Vagina (tissue), 2 donors: ENCODE data around the gene LLCFC1. TPM values are rescaled to one million over a fixed set of nuclear protein-coding genes. Genes with fewer than 3 reads are reported as not detected.

ENCODE experiments used
- DNase-seq, 2 donors: peaks; one replicate each; pipeline ENCODE4 v3.0.0-alpha.2; 2017; ENCODE audit errors: extremely low spot score in 2 of 2
- H3K27ac ChIP-seq: fragments of 200-600 bp; sonication (generic); one replicate; pipeline ENCODE4 v1.5.1; 2019
- H3K27me3 ChIP-seq: fragments of 200-600 bp; sonication (generic); one replicate; pipeline ENCODE4 v1.5.1; 2019
- H3K36me3 ChIP-seq, 2 donors: fragments of 200-600 bp; sonication (generic); one replicate each; pipeline ENCODE4 v1.5.1; 2017 to 2019
- H3K4me1 ChIP-seq: fragments of 200-600 bp; sonication (generic); one replicate; pipeline ENCODE4 v1.5.1; 2019
- H3K4me3 ChIP-seq, 2 donors: fragments of 200-600 bp; sonication (generic); 1 replicate in 1 of 2; 2 replicates in 1 of 2; pipeline ENCODE4 v1.5.1; 2016 to 2019
- H3K9me3 ChIP-seq: fragments of 200-600 bp; sonication (generic); one replicate; pipeline ENCODE4 v1.5.1; 2019
- POLR2A ChIP-seq, 2 donors: fragments of 450-650 bp; IDR thresholded peaks; one replicate each; pipeline ENCODE4 v1.6.1; 2017; ENCODE audit warnings: antibody characterized with exemption in 2 of 2, mild to moderate bottlenecking in 2 of 2, moderate library complexity in 2 of 2
- POLR2AphosphoS5 ChIP-seq, 2 donors: sonication (generic); formaldehyde crosslinking; IDR thresholded peaks; one replicate each; pipeline ENCODE4 v1.9.0; 2017; ENCODE audit warnings: antibody characterized with exemption in 2 of 2, mild to moderate bottlenecking in 2 of 2, low read depth in 1 of 2; ENCODE audit not compliant: insufficient read depth in 1 of 2
- intact Hi-C: fragments of 100-400 bp; cut with DNase I; formaldehyde crosslinking; loops from one replicate; pipeline ENCODE4 v1.15.1; 2023
- total RNA-seq: library from RNA; depleted of rRNA; stranded (reverse); fragments of >200 nt; gene quantifications from one replicate; pipeline ENCODE4 v1.2.3, GENCODE V29; 2016
- TF ChIP-seq, protein P1 (sequence below), 3 experiments: fragments of 450-650 bp in 2 of 3; fragments of 200-600 bp in 1 of 3; sonication (generic) in 1 of 3; IDR thresholded peaks; one replicate each; pipeline ENCODE4 v1.5.1; 2017 to 2019; ENCODE audit warnings: antibody characterized with exemption in 3 of 3, mild to moderate bottlenecking in 2 of 3, moderate library complexity in 2 of 3

LLCFC1 gene
- total RNA-seq, 1 donor from 2014 or later: not detected

DNA sequence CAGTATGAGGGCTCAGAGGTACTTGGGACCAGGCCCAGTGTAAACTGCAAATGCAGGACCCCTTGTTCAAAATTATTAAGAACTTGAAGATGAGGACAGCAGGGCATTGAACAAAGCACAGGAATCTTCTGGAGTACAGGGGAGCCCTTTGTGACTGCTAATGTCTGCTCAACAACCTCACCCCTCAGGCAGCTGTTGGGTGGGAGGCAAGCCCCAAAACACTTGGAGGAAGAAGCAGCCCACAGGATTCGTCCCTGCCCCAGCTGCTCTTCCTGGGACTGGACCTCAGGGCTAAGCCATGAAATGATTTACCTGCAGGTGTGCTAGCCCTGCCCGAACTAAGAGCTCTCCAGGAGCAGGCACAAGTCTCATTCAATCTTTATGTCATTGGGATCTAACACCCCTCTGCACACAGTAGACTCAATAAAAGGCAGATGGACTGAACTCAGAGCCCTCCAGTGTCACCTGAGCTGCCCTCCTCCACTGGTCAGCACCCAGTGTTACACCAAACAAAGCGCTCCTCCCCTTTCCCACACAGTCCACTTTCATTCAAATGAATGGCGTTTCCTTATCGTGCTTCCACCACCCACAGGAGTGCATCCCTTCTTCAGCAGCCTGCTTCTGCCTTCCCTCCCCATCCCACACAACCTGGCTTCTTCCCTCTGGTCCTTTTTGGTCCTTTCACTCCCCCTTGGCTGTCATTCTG is 6.7 kb upstream of the LLCFC1 start:
- Histone ChIP-seq H3K27ac (no peak overlapping the region), H3K4me3 (no peak overlapping the region), H3K4me1 (no peaks in the 10 kb centered on the region), H3K36me3 (no peaks in the 10 kb centered on the region), H3K27me3 (no peaks in the 10 kb centered on the region), H3K9me3 (no peaks in the 10 kb centered on the region)
- intact Hi-C loops: no loop called here
- TF ChIP-seq, protein P1, sequence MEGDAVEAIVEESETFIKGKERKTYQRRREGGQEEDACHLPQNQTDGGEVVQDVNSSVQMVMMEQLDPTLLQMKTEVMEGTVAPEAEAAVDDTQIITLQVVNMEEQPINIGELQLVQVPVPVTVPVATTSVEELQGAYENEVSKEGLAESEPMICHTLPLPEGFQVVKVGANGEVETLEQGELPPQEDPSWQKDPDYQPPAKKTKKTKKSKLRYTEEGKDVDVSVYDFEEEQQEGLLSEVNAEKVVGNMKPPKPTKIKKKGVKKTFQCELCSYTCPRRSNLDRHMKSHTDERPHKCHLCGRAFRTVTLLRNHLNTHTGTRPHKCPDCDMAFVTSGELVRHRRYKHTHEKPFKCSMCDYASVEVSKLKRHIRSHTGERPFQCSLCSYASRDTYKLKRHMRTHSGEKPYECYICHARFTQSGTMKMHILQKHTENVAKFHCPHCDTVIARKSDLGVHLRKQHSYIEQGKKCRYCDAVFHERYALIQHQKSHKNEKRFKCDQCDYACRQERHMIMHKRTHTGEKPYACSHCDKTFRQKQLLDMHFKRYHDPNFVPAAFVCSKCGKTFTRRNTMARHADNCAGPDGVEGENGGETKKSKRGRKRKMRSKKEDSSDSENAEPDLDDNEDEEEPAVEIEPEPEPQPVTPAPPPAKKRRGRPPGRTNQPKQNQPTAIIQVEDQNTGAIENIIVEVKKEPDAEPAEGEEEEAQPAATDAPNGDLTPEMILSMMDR (IDR thresholded peaks at IDR 0.05): no peak
- TF ChIP-seq POLR2AphosphoS5 (IDR thresholded peaks at IDR 0.05; ENCODE audit: insufficient read depth in 1 of 2, low read depth in 1 of 2) (no peak), POLR2A (IDR thresholded peaks at IDR 0.05) (no peak)
- DNase-seq: peak in 1 of 2 donors; percentile 40

DNA sequence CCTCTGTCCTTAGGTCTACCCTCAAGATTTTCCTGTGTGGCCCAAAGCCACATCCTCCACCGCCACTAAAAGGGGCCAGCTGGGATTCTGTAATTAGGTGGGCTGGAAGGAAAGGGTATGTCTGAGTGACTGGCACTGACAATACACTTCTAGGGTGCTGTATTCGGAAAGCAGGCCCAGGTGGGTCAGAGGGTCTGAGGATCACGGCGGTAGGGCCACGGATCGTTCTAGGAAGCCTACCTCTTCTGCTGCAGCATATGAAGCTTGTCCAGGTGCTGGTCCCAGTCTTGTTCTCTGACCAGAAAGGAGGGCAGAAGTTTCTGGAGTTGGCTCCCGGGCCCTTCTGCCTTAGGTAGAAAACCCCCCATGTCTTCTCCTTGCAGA is 6.2 kb upstream of the LLCFC1 start:
- TF ChIP-seq POLR2AphosphoS5 (IDR thresholded peaks at IDR 0.05; ENCODE audit: insufficient read depth in 1 of 2, low read depth in 1 of 2): no peak
- no peak for TF ChIP-seq POLR2A (IDR thresholded peaks at IDR 0.05)
- TF ChIP-seq, protein P1 (IDR thresholded peaks at IDR 0.05): no peak
- Histone ChIP-seq H3K27ac (no peak overlapping the region), H3K4me3 (no peak overlapping the region), H3K27me3 (no peaks in the 10 kb centered on the region), H3K9me3 (no peaks in the 10 kb centered on the region), H3K36me3 (no peaks in the 10 kb centered on the region), H3K4me1 (no peaks in the 10 kb centered on the region)
- no peak for DNase-seq
- intact Hi-C loops: no loop called here

DNA sequence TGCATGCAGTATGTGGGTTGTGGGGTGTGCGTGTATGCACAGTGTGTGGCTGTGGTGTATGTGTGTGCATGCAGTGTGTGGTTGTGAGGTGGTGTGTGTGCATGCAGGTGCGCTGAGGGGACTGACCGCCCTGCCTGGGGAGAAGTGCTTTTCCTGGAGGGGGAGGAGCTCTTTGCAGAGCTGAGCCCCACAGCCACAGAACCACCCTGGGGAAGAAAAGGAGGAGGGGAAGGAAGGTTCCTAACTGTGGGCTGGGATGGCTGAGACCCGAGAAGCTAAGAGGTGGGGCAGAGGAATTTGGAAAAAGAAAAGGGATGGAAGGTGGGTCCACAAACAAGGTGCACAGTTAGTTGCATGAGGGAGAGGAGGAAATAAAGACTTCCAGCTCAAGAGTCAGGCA is 5.7 kb upstream of the LLCFC1 start, which contains the start of gene TRPV5:
Gene TRPV5 (minus strand): TSS at position 123 of the 400 bp plus-strand sequence. CDS start 287 bp downstream, outside the sequence.
- Histone ChIP-seq H3K4me1 (no peaks in the 10 kb centered on the region), H3K27me3 (no peaks in the 10 kb centered on the region), H3K4me3 (no peak within 1 kb of the TSS), H3K36me3 (no peaks in the 10 kb centered on the region), H3K9me3 (no peaks in the 10 kb centered on the region), H3K27ac (no peak within 1 kb of the TSS)
- peak in 1 of 2 donors; percentile 52 for DNase-seq
- intact Hi-C loops: no loop called here
- TF ChIP-seq POLR2AphosphoS5 (IDR thresholded peaks at IDR 0.05; ENCODE audit: insufficient read depth in 1 of 2, low read depth in 1 of 2): no peak
- TF ChIP-seq POLR2A (IDR thresholded peaks at IDR 0.05): no peak
- TF ChIP-seq, protein P1 (IDR thresholded peaks at IDR 0.05): no peak

DNA sequence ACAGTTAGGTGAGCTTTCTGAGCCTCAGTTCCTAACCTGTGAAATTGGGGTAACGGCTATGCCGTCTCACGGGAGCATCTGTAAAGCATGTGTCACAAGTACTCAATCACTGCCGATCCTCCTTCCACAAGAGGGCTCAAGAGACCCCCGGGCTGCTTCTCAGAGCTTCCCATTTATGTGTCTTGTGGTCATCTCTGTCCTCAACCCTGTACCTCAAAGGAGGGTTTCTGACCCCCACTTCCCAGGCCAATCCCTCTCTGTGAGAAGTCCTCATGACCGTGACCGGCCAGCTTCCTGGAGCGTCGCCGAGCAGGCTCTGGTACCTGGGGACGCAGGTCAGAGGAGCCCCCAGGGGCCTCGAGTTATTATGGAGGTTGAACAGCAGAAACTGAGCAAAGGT is 5.2 kb upstream of the LLCFC1 start:
- no peak for TF ChIP-seq POLR2A (IDR thresholded peaks at IDR 0.05)
- TF ChIP-seq, protein P1 (IDR thresholded peaks at IDR 0.05): no peak
- no peak for TF ChIP-seq POLR2AphosphoS5 (IDR thresholded peaks at IDR 0.05; ENCODE audit: insufficient read depth in 1 of 2, low read depth in 1 of 2)
- no peaks in the 10 kb centered on the region for H3K9me3 ChIP-seq
- no peak overlapping the region for H3K4me3 ChIP-seq
- no peaks in the 10 kb centered on the region for H3K4me1 ChIP-seq
- intact Hi-C loops: no loop called here
- H3K27me3 ChIP-seq: no peaks in the 10 kb centered on the region
- H3K36me3 ChIP-seq: no peaks in the 10 kb centered on the region
- no peak overlapping the region for H3K27ac ChIP-seq
- peak in 1 of 2 donors; percentile 70 for DNase-seq

DNA sequence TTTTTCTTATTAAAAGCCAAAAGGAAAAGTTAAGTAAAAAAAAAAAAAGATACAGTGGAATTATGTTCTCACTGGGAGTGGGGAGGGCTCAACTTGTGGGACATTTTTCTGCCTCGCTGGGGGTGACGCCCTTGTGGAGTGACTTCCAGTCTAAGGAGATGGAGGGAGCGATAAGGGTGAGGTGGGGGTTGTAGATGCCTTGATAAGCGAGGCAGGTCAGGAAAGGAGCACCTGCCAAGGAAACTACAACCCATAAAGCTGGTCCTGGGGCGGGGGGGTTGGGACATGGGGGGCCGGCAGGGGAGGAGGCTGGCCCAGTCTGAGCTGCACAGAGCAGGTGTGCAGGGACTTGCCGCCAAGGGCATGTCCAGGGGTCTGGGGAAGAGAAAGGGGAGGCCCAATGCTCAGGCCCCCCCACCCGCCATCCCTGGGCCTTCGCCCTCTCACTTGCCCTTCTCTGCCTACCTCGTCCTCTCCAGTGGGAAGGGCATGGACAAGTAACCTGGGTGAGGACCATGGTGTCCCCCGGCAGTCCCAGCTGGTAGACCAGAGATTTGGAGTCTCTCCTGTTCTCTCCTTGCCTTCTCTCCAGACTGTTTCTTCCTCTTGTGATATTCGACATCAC is 3.2 kb upstream of the LLCFC1 start:
- TF ChIP-seq, protein P1 (IDR thresholded peaks at IDR 0.05): no peak
- no peak for TF ChIP-seq POLR2AphosphoS5 (IDR thresholded peaks at IDR 0.05; ENCODE audit: insufficient read depth in 1 of 2, low read depth in 1 of 2)
- TF ChIP-seq POLR2A (IDR thresholded peaks at IDR 0.05): no peak
- no peak for DNase-seq
- Histone ChIP-seq H3K9me3 (no peaks in the 10 kb centered on the region), H3K4me1 (no peaks in the 10 kb centered on the region), H3K27me3 (no peaks in the 10 kb centered on the region), H3K4me3 (no peak overlapping the region), H3K27ac (no peak overlapping the region), H3K36me3 (no peaks in the 10 kb centered on the region)
- intact Hi-C loops: no loop called here
